Kasumi-1 (cell line): Measurements from ENCODE around the gene CCDC88C.

ENCODE experiments used
- DNase-seq, 2 experiments: peaks; one replicate each; lab custom pipeline; 2025; lab: John Stamatoyannopoulos, UW

The CCDC88C gene

GRCh38 chr14:91396959-91397815, 20.4 kb downstream of the CCDC88C start:
- peak; percentile 70 to 77 for DNase-seq

- DNase-seq, result peak in 1 of 2 experiments; percentile 27
Measured at GRCh38 chr14:91396013-91396660, 21.5 kb downstream of the CCDC88C start.

GRCh38 chr14:91395466-91395865, 22.2 kb downstream of the CCDC88C start:
- no peak for DNase-seq

- no peak for DNase-seq
Measured at GRCh38 chr14:91394105-91395081, 23.2 kb downstream of the CCDC88C start.

- DNase-seq, result no peak
Measured at GRCh38 chr14:91392623-91393303, 24.9 kb downstream of the CCDC88C start.

GRCh38 chr14:91390165-91390778, 27.3 kb downstream of the CCDC88C start:
- DNase-seq, result no peak

GRCh38 chr14:91389150-91389549, 28.5 kb downstream of the CCDC88C start:
- no peak for DNase-seq

GRCh38 chr14:91388551-91388975, 29.1 kb downstream of the CCDC88C start:
- DNase-seq, result peak; percentile 55 to 70

GRCh38 chr14:91387951-91388381, 29.7 kb downstream of the CCDC88C start:
- no peak for DNase-seq

GRCh38 chr14:91387169-91387835, 30.3 kb downstream of the CCDC88C start:
- no peak for DNase-seq

GRCh38 chr14:91385697-91386096, 31.9 kb downstream of the CCDC88C start:
- no peak for DNase-seq

GRCh38 chr14:91385224-91385623, 32.4 kb downstream of the CCDC88C start:
- no peak for DNase-seq

GRCh38 chr14:91383439-91383838, 34.2 kb downstream of the CCDC88C start:
- no peak for DNase-seq

- DNase-seq, result no peak
Measured at GRCh38 chr14:91381801-91382670, 35.6 kb downstream of the CCDC88C start.

GRCh38 chr14:91380610-91381371, 36.8 kb downstream of the CCDC88C start:
- peak; percentile 90 to 92 for DNase-seq

GRCh38 chr14:91380123-91380522, 37.5 kb downstream of the CCDC88C start:
- DNase-seq, result no peak

- no peak for DNase-seq
Measured at GRCh38 chr14:91379579-91379932, 38.1 kb downstream of the CCDC88C start.

- DNase-seq, result peak in 1 of 2 experiments; percentile 20
Measured at GRCh38 chr14:91378930-91379578, 38.6 kb downstream of the CCDC88C start.
